GM18505 (cell line): ENCODE measurements around the gene FUBP3.

ENCODE experiments used
- ATAC-seq: cut with Tn5 transposase; IDR thresholded peaks from one replicate; pipeline ENCODE4 v1.9.1; 2021; ENCODE audit not compliant: unreplicated experiment
- POLR2A ChIP-seq: IDR thresholded peaks from 4 replicates; pipeline ENCODE4 v1.6.1; 2011; ENCODE audit warnings: borderline replicate concordance; ENCODE audit not compliant: insufficient read depth, insufficient read length; ENCODE audit errors: extremely low read depth

Gene FUBP3

DNA sequence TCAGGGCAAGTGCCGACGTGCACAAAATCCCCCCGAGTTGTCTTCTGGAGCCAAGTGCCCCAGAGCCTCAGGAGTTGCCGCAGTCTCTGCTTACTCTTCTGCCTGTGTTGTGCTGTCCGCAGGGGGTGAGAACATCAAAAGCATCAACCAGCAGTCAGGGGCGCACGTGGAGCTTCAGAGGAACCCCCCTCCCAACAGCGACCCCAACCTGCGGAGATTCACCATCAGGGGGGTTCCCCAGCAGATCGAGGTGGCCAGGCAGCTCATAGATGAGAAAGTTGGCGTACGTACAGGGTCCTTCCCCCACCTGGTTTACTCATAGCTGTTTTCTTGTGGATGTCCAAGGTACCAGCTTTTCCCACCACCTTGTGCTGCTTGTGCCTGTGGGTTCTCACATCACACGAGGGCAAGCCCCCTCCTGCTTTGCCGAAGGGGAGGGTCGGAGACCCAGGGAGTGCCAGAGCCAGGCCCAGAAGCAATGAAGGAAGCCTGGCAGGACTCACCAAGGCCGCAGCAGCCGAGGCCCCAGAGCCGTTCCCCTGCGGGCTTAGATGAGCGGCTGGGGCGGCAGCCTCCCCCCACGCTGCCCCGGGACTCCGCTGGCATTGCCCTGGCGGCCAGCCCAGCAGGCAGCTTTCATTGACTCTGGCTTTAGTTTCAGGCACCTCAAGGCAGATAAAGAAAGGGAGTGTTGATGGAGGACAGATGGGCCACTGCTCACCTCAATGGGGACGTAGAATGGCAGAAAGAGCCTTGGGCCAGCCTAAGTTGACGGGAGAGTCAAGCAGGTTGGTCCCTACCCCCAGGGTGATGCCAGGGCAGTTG, 51.3 kb downstream of the FUBP3 start:
- no peak for ATAC-seq
- TF ChIP-seq POLR2A = no peak

DNA sequence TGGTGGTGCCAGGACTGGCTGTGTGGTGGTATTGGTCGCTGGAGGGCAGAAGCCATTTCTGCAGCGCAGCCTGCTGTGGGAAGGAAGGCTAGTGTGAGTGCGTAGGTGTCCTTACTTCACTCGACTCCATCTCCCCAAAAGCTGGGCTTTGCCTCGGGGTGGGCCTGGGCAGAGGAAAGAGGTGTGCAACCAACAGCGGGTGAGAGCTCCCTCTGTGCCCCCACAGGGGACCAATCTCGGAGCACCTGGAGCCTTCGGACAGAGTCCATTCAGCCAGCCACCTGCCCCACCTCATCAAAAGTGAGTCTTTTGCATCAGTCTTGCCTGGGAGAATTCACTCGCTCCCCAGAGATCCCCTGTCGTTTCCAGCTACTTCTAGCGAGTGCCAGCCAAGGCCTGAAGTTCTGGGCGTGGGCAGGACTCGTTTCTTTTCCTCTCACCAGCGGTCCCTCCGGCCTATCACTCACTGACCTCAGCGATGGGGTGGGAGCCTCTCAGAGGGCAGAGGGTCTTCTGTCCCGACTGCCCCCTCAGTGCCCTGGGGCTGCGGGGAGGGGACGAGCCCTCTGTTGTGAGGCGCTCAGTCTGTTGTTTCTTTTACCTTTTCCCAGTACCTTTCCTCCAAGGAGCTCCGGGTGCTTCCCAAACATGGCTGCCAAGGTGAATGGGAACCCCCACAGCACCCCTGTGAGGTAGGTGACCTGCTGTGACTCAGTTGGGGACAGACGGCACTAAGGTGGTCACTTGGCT, 52.1 kb downstream of the FUBP3 start:
- no peak for TF ChIP-seq POLR2A
- no peak for ATAC-seq

DNA sequence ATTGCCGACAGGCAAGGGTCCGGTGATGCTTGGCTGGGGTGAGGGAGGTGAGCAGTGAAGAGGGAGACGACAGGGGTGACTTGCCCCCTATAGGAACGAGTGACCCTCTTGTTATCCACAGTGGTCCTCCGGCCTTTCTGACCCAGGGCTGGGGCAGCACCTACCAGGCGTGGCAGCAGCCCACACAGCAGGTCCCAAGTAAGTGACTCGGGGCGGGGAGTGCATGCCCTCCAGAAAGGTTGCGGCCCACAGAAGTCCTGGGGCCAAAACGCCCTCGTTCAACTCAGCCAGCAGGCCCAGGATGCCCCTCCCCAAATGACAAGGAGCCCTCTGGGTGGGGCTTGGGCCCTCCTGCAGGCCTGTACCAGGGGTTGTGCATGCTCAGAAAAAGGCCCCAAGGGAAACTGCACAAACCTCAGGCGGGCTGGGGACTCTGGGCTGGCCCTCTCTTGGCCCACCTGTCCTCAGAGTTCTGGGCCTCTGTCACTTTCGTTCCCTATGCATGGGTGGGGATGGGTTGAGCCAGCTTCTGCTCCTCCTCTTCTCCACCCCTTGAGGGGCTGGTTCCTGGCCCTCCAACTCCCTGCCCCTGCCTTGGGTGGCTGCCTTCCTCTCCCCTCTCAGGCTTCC, 52.8 kb downstream of the FUBP3 start:
- no peak for TF ChIP-seq POLR2A
- ATAC-seq = no peak

DNA sequence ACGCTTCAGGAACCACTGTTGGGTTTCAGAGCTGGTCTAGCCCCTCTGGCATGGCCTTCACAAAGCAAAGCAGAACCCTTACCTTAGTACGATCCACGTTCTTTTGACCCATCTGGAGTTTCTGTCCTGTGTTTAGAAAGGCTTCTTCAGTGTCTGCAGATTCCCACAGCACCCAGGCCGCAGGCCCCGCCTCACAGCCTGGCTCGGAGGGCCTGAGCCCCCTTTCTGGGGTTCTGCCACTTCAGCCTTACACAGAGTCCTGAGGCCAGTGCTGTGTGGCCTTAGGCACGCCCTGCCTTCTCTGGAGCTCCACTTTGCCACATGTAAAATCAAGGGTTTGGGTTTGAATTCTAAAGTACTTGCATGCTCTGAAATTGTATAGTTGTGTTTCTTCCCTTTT, 53.5 kb downstream of the FUBP3 start:
- TF ChIP-seq POLR2A = no peak
- no peak for ATAC-seq

DNA sequence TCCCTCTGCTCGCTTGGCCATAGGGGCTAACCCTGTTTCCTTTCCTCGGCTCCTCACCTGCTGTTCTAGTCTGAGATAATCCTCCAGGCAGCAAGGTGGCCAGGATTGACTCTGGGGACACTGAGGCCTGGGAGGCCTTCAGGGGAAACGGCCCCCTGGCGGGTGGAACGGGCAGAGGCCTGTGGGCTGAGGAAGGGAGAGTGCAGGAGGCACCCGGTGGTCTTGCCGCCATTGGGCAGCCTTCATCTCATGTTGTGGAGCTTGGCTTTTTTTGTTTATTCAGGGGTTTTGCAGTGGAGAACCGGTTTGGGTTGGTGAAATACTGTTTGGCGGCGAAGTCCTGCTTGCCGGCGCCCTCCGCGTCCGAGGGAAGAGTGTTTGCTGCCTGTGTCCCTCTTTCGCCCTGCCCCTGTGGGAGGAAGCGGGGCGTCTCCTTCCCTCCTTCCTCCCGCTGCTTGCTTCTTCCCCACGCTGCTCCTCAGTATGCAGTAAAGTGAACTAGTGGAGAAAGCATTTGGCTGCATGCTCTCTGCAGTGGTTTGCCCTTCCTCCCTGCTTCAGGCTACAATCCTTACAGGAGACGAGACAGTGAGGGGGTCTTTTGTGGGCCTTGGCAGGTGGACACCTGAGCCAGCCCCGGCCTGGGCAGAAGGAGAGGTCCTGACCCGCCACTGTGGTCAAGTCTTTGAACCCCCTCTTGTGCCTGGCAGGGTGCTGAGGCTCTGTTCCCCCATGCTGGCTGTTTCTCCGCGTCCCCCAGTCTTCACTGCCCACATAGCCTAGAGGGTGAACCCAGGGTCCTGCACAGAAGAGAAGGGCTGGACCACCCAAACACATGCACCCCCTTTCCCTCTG, 54.2 kb downstream of the FUBP3 start:
- ATAC-seq = no peak
- no peak for TF ChIP-seq POLR2A

DNA sequence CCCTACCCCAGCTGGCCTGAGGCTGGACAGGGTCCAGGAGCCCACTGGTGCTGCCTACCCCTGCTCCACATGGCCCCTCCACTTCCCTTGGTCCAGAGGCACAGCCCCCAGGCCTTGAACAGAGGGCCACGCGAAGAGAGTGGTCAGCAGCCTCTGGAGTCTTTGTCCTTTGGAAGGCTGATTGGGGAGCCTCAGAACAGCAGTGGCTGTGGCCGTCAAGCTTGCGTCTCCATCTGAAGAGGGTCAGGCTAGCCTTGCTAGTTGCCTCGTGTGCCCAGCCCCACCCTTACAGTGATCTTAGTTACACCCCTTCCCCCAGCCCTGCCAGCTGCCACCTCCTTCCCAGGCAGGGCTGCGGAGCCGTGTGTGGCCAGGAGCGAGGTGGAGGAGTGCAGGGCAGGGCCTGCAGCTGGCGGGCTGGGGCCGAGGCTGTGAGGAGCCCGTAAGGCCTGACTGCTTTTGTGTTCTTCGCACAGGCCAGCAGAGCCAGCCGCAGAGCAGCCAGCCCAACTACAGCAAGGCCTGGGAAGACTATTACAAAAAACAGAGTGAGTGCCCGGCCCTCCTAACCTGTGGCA, 54.9 kb downstream of the FUBP3 start:
- TF ChIP-seq POLR2A = no peak
- ATAC-seq = no peak

DNA sequence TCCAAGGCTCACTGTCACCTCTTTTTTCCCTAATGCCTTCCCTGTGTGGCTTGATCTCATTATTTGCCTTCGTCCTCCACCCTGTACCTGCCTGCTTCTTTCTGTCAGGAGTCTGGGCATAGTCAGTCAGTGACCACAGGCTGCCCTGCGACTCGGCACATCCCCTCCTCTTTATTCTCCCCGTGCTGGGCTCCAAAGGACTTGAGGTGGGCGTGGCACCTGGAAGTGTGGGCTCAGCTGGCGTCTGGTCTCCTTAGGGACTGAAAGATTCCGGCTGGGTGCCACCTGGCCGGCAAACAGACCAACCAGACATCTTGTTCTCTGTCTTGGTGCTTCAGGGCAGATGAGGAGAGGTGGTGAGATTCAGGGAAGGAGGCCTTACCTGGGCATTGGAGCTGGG, 55.4 kb downstream of the FUBP3 start:
- TF ChIP-seq POLR2A = no peak
- ATAC-seq = no peak

DNA sequence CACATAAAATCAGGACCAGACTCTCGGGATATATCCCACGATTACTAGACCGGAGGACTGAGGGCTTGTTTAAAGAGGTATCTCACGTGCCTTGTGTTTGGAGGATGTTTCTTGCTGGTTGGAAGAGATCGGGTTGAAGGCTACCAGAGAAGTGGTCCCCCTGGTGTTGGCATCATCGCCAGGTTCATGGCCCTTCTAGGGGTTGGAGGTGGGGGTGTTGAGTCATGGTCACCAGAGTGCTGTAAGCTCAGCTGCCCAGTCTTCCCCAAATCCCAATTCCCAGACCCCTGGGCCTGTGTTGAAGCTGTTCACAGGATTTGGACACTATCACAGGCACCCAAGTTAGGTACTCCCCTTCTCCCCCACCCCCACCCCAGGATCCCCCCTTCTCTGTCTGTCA, 55.9 kb downstream of the FUBP3 start:
- ATAC-seq = no peak
- TF ChIP-seq POLR2A = no peak

DNA sequence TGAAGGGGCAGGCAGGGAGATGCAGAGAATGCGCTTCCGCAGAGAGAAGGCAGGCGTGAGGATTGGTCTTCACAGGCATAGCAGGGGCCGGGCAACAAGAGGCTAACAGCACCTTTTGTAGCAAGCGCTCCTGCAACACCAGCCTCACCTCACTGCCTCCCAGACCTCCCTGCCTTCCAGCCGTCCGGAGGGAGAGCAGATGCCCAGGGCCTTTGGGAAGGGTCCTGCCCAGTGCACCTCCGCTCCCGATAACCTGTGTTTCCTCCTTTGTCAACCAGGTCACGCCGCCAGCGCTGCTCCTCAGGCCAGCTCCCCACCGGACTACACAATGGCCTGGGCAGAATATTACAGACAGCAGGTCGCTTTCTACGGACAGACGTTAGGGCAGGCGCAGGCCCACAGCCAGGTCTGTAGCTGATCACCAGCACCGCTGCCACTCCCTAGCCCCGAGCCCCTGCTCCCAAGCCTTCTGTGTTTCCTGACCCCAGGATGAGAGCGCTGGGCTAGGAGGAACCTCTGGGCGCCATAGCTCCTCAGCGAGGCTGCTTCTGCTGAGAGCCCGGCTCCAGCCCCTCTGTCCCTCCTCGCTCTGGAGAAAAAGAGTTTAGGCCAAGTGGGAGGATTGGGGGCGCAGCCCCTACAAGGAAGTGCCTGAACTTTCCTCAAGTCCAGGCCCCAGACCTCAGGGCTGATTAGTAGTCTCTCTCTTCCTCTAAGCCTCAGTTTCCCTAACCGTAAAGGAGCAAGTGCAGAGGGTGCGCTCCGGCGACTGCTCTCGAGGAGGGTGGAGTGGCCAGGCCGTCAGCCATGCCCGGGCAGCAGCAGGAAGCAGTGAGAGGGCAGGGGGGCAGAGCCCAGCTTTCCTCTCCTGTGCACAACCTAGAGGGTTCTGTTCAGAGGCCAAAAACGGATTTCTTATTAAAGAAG, 56.6 kb downstream of the FUBP3 start:
- no peak for TF ChIP-seq POLR2A
- no peak for ATAC-seq

DNA sequence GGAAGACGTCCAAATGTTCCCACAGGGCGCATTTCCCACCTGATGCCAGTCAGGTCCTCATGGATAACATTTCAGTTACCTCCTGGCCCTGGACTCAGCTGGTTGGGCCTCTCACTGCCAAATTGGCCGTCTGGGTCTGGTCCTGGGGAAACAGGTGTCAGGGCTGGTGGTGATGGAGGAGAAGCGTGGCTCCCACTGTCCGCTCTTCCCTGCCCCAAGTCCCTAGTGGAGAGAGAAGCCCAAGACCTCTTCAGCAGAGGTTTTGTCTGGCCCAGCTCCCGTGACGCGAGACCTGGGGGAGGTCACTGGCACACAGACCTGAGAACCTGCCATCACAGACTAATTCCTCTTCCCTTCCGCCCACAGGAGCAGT, 57.3 kb downstream of the FUBP3 start:
- TF ChIP-seq POLR2A = no peak
- ATAC-seq = no peak

DNA sequence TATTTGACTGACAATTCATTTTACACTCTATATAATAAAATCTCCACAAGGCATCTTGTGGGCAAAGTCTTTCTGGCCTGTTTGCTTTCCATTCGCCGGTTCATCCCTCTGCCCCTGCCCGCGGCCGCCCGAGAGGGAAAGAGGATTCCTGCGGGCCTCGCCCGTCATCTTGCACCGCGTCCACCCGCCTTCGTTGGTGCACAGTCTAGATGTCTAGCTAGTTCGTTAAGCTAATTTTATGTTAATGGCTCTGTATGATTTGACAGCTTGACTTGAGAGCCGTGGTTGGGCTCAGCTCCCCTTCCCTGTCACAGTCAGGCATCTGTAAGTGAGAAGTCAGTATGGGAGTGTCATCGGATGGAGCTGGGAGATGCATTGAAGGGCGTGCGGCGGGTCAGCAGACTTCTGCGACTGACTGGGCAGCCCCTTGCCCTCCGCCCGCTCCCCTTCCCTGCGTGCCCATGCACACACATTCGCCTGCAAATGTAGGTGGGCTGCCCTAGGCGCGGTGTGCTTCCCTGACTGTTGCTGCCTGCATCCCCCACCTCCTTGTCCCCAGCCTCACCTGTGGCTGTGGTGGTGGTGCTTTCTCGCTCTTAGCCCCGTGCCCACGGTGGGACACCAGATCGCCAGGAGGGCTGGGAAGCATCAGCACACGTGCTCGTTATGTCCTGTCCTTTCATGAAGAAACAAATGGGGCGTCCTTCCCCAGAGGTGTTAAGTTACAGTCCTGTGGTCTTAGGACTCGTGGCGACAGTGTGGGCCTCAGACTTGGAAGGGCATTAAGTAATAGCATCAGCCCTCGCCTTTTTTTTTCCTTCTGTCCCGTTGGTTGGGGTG, 59.1 kb downstream of the FUBP3 start:
- TF ChIP-seq POLR2A = no peak
- ATAC-seq = no peak
